HG02642 (cell line): ENCODE results near the gene APBB1IP.
A peak's percentile ranks its signal among the peaks of the same experiment; 100 is the strongest.
"Not testable (repeated sequence)": the region's sequence is repeated elsewhere in the genome, so short reads cannot be mapped to it uniquely, and the experiment has no call there.

Experiments used
- ATAC-seq: cut with Tn5 transposase; IDR thresholded peaks from one replicate; pipeline ENCODE4 v1.9.1; 2021; ENCODE audit warnings: mild to moderate bottlenecking; ENCODE audit not compliant: unreplicated experiment, poor library complexity

Gene APBB1IP

GRCh38 chr10:26544932-26545331 is 106.8 kb downstream of the APBB1IP start:
- ATAC-seq, result no peak

GRCh38 chr10:26550774-26551526 is 112.8 kb downstream of the APBB1IP start:
- no peak for ATAC-seq

DNA sequence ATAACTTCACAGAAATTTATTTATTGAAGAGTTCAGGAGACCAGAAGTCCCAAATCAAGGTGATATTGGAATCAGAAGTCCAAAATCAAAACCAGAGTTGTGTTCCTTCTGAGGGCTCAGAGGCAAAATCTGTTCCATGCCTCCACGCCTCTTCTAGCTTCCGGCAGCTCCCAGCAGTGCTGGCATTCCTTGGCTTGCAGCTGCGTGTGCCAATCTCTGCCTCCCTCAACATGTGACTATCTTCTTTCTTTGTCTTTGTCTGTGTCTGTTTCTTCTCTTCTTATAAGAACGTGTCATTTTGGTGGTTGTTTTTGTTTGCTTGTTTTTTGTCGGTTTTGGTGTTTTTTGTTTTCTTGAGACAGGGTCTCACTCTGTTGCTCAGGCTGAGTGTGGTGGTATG is 116.1 kb downstream of the APBB1IP start:
- ATAC-seq, result no peak

DNA sequence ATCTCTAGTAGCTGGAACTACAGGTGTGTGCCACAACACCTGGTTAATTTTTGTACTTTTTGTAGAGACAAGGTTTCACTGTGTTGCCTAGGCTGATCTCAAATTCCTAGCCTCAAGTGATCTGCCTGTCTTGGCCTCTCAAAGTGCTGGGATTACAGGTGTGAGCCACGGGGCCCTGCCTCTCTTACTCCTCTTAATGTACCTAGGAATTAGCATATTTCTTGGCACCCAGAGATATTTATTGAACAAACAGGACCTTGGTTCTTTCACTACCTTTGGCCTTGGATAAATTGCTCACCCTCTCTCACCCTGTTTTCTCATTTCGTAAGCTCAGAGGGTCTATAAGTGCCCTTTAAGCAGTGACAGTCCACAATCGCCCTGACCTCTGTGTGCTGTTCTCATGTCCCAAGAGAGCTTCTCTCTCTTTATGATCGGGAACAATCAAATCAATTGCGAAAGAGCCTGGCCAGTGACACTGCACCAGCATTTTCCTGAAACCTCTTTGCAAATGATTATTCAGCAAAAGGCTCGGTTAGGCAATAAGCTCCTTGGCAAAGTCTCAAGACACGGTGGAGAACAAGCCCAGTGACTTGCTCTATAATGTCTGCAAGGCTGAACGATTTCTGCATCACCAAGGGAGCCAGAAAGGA is 117.7 kb downstream of the APBB1IP start:
- no peak for ATAC-seq

DNA sequence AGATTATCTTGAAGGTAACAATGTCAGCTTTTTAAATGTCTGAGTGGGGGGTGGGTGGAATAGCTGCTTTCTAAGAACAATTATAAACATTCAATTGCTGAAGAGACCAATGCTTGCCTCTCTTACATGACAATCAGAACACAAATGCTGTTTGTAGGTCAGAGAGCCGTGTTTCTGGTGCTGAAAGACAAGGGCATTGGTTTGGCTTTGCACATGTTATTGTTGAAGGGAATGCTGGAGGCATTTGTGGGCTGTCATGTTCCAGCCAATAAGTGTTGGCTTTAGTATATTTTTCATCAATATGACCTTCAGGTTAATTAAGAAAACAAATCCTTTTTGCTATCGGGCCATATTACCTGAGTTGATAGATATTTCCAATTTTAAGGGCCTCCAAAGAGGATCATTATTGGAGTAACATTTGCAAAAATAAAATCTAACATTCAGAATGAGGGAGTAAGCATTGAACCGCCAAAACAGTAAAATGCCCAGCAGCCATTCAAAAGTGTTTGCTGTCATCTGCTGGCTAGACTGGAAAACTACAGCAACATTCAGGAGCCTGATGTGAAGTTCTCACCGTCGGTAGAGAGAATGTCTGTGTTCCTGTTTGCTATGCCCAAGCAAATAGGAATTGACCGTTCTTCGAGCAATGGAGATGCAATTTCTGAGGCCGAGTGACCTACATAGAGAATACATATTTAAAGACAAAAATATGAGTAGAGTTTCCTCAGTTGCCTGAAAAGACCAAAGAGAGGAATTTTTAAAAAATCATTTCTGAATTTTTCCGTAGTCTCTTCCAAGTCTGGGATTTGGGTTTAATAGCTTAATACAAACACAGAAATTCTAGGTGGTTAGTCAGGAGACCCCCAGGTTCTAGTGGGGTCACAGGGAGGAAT is 118.9 kb downstream of the APBB1IP start:
- peak; percentile 60 for ATAC-seq

DNA sequence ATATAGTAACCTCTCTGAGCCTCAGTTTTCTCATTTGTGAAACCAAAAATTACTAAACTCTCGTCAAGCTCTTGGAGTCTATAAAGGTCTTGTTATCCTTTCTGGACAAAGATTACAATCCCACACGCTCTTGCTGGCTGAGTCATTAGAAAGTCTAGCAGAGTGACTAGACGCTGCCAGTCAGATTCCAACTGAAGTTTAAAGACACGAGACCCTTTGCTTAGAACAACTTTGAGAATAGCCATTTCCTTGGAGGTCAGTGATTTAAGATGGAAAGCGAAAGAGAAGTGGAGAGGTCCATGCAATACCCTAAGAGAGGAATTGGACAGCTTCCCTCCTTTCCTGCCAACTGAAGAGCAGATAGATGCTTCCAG is 119.5 kb downstream of the APBB1IP start:
- ATAC-seq, result no peak

- ATAC-seq, result no peak
Observed at GRCh38 chr10:26566525-26567350, 128.6 kb downstream of the APBB1IP start.

DNA sequence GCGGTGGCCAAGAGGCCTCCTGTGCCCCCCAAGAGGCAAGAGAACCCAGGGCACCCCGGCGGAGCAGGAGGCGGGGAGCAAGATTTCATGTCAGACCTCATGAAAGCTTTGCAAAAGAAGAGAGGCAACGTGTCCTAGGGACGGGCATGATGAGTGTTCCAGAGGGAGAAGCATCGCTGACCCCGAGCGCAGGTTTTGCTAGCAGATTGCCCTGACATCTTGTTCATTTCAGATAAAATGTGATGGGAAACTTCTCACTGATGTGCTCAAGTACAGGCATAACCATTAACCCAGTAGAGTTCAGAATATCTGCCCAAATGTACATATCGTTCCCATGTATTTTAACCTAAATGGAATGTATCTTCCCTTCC is 129.2 kb downstream of the APBB1IP start:
- no peak for ATAC-seq

DNA sequence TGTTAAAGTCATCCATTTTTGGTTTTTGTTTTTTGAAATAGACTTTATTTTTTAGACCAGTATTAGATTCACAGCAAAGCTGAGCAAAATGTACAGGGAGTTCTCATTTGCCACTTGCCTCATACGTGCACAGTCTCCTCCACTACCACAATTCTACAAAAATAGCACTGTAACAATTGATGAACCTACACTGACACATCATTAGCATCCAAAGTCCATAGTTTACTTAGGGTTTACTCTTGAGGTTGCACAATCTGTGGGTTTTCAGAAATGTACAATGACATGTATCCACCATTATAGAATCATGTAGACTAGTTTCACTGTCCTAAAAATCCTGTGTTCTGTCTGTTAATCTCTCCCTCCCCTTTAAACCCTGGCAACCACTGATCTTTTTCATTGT is 133.5 kb downstream of the APBB1IP start:
- ATAC-seq, result no peak

- ATAC-seq, result no peak
Observed at GRCh38 chr10:26573674-26574073, 135.5 kb downstream of the APBB1IP start.

DNA sequence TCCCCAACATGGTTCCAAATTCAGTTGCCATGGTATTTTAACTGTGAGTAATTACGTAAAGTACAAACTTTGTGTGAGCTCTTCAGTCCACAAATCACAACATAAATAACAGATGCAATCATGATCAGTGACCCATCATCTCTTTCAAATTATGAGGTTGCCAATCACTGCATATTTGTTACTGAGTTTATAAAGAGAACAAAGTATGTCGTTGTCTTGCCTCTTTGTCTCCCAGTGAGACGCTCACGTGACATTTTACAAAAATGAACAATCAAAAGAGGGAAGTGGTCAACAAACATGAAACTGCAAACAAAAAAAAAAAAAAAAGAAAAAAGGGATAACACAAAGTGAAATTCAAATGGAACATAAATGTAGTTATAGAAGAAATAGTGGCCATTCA is 136.6 kb downstream of the APBB1IP start:
- ATAC-seq, result peak; percentile 72

GRCh38 chr10:26578371-26578770 is 140.2 kb downstream of the APBB1IP start:
- ATAC-seq, result not testable (repeated sequence)

DNA sequence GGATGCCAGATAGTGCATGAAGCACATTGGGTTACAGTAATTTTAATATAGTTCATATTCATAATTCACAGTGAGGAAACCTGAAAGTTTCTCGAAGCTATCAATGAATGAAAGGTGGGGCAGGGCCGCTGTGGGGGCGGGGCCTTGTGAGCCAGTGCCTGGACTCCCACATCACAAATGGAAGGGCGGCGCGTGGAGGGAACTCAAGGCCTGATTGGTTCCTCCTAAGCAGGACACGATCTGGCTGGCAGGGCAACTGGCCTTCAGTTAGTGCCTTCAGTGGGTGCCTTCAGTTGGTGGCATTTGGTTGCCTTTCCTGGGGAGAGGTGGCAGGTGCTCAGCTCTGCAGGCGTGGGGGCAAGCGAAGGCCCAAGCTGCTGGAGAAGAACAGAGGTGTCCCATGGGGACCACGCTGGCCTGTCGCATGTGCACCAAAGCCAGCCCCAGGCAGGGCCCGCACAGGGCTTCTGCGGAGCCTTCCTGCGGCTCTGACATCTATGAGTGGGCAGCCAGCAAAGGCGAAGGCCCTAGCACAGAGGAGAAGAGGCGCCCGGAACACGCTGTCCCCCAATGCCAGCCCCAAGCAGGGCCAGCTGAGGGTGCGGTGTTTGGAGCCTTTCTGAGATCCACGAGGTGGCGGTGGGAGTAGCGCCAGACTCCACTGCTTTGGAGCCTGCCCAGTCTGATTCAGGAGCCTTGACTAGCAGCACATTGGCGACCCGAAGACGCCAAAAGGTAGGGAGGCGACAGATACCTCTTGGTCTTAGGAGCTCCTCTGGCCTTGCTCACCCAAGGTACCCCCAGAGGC is 141.3 kb downstream of the APBB1IP start:
- no peak for ATAC-seq

DNA sequence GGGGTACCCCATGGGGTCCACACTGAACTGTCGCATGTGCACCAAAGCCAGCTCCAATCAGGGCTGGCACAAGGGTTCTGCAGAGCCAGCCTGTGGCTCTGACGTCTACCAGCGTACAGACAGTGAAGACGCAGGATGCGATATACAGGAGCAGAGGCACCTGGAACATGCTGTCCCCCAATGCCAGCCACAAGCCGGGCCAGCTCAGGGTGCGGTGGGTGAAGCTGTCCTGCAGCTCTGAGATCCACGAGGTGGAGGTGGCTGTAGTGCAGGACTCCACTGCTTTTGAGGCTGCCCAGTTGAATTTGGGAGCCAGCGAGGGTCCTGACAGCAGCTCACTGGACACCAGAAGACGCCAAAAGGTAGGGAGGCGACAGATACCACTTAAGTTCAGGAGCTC is 148.1 kb downstream of the APBB1IP start:
- no peak for ATAC-seq

- no peak for ATAC-seq
Observed at GRCh38 chr10:26588611-26589010, 150.5 kb downstream of the APBB1IP start.

GRCh38 chr10:26589813-26590212 is 151.7 kb downstream of the APBB1IP start:
- ATAC-seq, result not testable (repeated sequence)

DNA sequence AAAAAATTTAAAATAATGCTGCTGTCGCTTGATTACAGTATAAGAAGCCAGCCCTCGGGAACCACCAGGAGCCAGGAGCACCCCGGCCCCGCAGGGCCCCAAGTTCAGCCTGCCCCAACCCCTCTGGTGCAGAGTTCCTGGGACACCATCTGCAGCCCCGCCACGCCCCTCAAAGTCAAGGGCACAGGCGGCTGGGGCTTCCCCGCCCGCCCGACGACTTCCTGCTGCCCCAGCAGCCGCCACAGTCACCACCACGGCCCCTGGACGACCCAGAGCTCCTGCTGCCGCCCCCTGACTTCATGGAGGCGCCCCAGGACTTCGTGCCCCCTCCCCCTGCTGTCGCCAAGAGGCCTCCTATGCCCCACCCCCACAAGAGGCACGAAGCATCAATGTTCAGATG is 155.8 kb downstream of the APBB1IP start:
- no peak for ATAC-seq

DNA sequence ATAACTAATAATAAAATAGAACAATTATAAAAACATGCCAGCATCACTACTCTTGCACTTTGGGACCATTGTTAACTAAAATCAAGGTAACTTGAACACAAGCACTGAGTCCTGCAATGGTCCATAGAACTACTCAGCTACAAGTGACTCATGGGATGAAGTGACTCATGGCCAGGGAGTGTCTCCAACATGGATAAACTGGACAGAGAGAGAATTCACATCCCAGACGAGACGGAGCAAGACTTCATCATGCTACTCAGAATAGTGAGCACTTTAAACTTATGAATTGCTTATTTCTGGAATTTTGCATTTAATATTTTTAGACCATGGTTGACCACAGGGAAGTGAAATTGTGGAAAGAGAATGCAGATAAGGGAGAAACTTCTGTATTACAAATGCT is 165.1 kb downstream of the APBB1IP start:
- ATAC-seq, result not testable (repeated sequence)

DNA sequence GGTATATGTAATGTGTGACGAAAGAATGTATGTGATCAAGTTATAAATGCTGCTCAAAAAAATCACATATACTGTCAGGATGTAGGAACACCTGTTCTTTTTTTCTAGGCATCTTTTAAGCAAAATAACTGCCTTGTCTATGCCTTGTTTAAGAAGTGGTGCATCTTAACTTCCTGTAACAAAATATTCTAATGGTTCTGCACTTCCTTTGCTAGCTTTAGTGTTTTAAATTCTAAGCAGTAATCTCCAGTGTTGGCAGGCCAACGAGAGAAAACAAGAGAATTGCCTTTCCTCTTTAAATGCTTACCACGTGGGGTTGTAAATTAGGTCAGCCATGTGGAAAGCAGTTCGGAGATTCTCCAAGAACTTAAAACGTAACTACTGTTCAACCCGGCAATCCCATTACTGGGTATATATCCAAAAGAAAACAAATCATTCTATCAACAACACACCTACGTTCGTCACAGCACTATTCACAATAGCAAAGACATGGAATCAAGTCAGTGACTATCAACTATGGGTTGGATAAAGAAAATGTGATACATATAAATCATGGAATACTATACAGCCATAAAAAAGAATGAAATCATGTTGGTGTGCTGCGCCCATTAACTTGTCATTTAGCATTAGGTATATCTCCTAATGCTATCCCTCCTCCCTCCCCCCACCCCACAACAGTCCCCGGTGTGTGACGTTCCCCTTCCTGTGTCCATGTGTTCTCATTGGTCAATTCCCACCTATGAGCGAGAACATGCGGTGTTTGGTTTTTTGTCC is 166.4 kb downstream of the APBB1IP start:
- not testable (repeated sequence) for ATAC-seq
